Measurements from ENCODE around the gene GHRH. TPM values are rescaled to one million over a fixed set of nuclear protein-coding genes. Genes with fewer than 3 reads are reported as not detected.

GHRH gene
- polyA plus RNA-seq, 5 donors = not detected

DNA sequence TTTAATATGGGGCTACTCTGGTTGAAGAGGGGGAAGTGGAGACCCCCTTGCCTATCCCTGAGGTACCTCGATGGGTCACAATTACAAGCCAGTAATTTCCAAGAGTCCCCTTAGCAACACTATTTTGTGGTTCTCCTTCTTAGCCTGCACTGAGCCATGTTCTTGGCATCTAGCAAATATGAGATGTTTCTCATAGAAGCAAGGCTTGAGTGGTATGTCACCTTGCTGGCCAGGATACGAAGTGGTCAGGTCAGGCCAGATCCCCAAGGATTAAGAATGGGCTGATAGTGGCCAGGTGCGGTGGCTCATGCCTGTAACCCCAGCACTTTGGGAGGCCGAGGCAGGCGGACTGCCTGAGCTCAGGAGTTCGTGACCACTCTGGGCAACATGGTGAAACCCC is 2.1 kb upstream of the GHRH start:
- no peak for DNase-seq

GRCh38 chr20:37262505-37262904 is 891 bp upstream of the GHRH start:
- no peak for DNase-seq

GRCh38 chr20:37260923-37261322 is 691 bp downstream of the GHRH start:
- no peak for DNase-seq

DNA sequence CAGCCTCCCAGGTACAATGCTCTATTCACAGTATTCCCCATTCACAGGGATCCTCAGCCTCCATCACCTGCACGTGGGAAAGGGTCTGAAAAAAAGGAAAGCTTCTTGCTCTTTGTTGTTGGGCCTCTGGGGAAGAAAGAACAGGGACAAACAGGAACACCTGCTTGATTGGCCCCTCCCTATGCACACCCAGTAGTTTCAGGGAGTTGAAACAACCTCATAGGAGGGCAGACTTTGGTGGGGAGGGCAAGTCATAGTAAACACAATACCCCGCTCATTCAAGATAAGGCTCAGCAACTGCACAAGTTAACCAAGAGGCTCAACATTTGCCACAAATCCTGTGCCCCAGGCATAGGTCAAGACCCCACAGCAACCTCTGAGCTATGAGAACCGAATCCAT is 1.7 kb downstream of the GHRH start:
- DNase-seq = no peak

GRCh38 chr20:37259031-37259430 is 2.6 kb downstream of the GHRH start:
- no peak for DNase-seq

- no peak for DNase-seq
Observed at GRCh38 chr20:37257988-37258387, 3.6 kb downstream of the GHRH start.

- no peak for DNase-seq
Observed at GRCh38 chr20:37257530-37257929, 4.1 kb downstream of the GHRH start.

DNA sequence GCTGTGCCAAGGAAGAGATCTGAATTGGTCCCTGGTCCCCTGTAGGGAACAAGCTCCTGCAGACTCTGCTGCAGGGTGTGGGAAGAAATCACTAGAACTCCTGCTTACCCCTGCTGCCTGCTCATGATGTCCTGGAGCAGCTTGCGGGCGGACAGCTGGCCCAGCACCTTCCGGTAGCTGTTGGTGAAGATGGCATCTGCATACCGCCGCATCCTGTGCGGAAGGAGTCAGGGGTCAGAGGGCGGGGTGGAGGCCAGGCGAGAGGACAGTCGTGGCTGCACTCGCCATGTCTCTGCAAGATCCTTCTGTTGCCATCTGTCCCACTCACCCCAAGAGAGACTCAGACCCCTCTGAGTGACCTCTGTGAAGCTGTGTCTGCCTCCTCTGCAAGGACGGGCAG is 5.3 kb downstream of the GHRH start:
- no peak for DNase-seq

- no peak for DNase-seq
Observed at GRCh38 chr20:37254114-37254878, 7.3 kb downstream of the GHRH start.

- DNase-seq = no peak
Observed at GRCh38 chr20:37253087-37253486, 8.5 kb downstream of the GHRH start.

GRCh38 chr20:37251825-37252477 is 9.7 kb downstream of the GHRH start:
- DNase-seq = no peak

DNA sequence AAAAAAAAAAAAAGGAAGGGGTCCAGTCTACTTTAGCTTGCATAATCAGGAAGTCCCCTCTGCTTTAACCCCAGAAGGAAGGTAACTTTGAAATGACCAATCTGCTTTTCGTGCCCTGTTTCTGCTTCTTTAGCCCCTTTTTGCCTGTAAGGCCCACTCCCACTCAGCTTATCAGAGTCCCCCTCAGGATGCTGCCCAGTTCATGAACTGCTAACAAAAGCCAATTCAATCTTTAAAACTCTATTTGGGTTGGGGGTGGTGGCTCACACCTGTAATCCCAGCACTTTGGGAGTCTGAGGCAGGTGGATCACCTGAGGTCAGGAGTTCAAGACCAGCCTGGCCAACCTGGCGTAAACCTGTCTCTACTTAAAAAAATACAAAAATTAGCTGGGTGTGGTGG is 12.3 kb downstream of the GHRH start:
- DNase-seq = no peak

DNA sequence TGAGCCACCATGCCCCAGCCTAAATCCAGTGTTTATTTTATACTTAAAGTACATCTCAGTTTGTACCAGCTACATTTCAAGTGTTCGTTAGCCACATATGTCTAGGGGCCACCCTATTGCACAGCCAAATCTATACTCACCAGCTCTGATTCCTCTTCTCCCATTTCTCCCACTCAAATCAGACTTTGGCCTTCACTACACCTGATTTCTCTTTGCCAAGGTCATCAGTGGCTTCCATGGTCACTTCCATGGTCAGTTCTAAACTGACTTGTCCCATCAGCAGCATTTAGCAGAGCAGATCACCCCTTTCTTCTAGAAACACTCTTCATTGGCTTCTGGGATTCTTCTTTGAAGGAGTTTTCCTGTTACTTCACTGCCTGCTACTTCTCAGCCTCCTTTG is 14.1 kb downstream of the GHRH start:
- DNase-seq = no peak

DNA sequence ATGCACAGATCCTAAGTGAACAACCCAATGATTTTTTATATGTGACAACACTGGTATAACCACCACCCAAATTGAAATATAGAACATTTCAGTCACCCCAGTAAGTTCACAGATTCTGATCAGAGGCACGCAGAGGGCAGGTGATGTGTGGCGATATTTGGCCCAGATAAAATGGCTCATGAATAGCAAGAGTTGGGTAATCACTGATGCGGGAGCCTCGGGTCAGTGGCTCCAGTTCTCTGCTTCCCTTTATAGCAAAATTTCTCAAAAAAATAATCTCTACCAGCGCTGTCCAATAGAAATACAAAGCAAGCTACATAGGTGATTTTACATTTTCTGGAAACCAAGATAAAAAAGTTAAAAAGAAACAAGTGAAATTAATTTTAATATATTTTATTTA is 14.9 kb downstream of the GHRH start:
- no peak for DNase-seq

GRCh38 chr20:37245216-37246150 is 16.1 kb downstream of the GHRH start:
- no peak for DNase-seq

GRCh38 chr20:37244572-37244957 is 17.0 kb downstream of the GHRH start:
- no peak for DNase-seq

DNA sequence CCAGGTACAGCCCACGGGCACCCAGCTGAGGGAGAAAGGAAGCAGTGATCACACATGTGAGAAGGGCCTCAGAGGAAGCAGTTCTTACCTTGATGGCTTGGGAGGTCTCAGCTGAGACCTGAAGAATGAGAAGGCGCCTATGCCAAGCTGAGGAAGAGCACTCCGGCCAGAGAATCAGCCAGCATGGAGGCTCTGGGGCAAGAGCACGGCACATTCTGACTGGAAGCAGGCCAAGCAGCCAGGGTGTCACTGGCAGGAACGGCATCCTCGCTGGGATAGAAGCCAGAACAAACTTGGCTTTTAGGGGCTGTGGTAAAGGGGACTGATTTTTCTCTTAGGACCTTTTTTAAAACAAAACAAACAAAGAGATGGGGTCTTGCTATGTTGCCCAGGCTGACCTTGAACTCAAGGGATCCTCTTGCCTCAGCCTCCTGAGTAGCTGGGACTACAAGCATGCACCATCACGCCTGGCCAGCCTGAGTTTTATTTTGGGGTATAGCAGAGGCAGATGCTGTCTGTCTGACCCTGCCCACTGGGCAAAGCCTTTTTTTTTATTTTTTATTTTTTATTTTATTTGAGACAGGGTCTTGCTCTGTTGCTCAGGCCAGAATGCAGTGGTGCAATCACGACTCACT is 17.6 kb downstream of the GHRH start:
- no peak for DNase-seq

GRCh38 chr20:37243076-37243936 is 18.3 kb downstream of the GHRH start:
- no peak for DNase-seq

GRCh38 chr20:37242503-37242902 is 19.1 kb downstream of the GHRH start:
- DNase-seq = no peak

DNA sequence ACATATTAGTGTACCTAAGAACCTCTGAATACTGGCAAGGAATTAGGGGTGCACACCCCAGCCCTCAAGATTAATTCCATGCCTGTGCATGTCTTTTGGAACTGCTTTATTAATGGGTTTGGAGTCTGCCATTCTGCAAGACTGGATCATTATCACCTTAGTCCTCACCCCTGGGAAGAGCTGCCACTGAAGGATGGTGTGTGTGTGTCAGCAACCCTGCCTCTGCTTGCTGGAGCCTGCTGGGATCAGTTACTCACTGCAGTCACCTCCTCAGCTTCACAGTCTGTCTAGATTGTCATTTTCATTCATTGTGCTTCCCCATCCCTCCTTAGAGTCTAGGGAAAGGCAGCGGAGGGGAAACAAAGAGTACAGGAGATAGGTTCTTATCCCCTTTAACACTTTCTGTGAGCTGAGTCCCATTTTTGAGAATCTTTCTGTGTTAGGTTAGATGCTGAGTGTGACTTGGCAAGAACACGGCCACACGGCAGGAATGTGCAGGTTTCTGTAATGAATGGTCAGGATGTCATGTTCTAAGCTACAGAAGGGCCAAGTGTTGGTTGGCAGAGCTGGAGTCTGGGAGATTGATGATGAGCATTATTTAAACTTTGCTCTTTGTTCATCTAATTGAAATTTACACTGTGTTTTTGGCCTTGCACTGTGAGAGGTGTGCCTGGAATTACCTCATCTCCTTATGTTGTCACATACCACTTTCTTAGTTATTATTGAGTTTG is 21.1 kb downstream of the GHRH start:
- no peak for DNase-seq

All from right lung (tissue), 5 donors.